Caco-2 (cell line): ENCODE data around the gene MAK. TPM values are rescaled to one million over a fixed set of nuclear protein-coding genes. Genes with fewer than 3 reads are reported as not detected.

Experiments
- BruUV-seq: library from RNA; stranded (reverse); fragments of 400-500 nt; replicated peaks from 2 replicates; lab custom pipeline; 2021; lab: Mats Ljungman, UMichigan
- CTCF ChIA-PET: fragments of 300-600 bp; sonication (Branson Sonifier 250); formaldehyde crosslinking; loops from one replicate; lab custom pipeline; 2022; ENCODE audit warnings: antibody characterized with exemption; lab: Charles Lee
- POLR2A ChIA-PET: fragments of 300-600 bp; sonication (Branson Sonifier 250); formaldehyde crosslinking; loops from one replicate; lab custom pipeline; 2022; ENCODE audit warnings: antibody characterized with exemption; lab: Charles Lee
- DNase-seq, 2 experiments: peaks; one replicate each; pipeline versions ENCODE4 v3.0.0 to v3.0.0-alpha.2; 2020 to 2022
- H3K27me3 ChIP-seq: replicated peaks from 2 replicates; pipeline ENCODE4 v1.6.0; 2011; ENCODE audit warnings: low read length; ENCODE audit not compliant: control insufficient read depth, insufficient read depth
- H3K36me3 ChIP-seq: 2 replicates; pipeline ENCODE4 v1.5.1; 2011; ENCODE audit warnings: low read length; ENCODE audit not compliant: control insufficient read depth, insufficient read depth
- H3K4me1 ChIP-seq: fragments of 250-450 bp; sonication (Bioruptor Pico); 2 replicates; pipeline ENCODE4 v1.5.1; 2020; ENCODE audit warnings: mild to moderate bottlenecking
- H3K4me3 ChIP-seq: 2 replicates; pipeline ENCODE4 v1.5.1; 2011; ENCODE audit warnings: low read depth, mild to moderate bottlenecking, control low read depth, low read length
- H3K9me3 ChIP-seq: fragments of 250-450 bp; sonication (Bioruptor Pico); 2 replicates; pipeline ENCODE4 v1.5.1; 2020; ENCODE audit warnings: mild to moderate bottlenecking, moderate library complexity
- H3K27ac Mint-ChIP-seq: one replicate; pipeline ENCODE4 v1.8.0; 2022; ENCODE audit warnings: mixed read lengths; ENCODE audit not compliant: unreplicated experiment
- H3K27me3 Mint-ChIP-seq: one replicate; pipeline ENCODE4 v1.8.0; 2022; ENCODE audit warnings: mixed read lengths; ENCODE audit not compliant: insufficient read depth, unreplicated experiment
- H3K36me3 Mint-ChIP-seq: one replicate; pipeline ENCODE4 v1.8.0; 2022; ENCODE audit warnings: mild to moderate bottlenecking, mixed read lengths; ENCODE audit not compliant: insufficient read depth, unreplicated experiment
- H3K4me1 Mint-ChIP-seq: one replicate; pipeline ENCODE4 v1.8.0; 2022; ENCODE audit warnings: low read depth, mixed read lengths; ENCODE audit not compliant: unreplicated experiment
- H3K4me3 Mint-ChIP-seq: one replicate; pipeline ENCODE4 v1.8.0; 2022; ENCODE audit warnings: mild to moderate bottlenecking, moderate library complexity, mixed read lengths; ENCODE audit not compliant: unreplicated experiment
- H3K9me3 Mint-ChIP-seq: one replicate; pipeline ENCODE4 v1.8.0; 2022; ENCODE audit warnings: mixed read lengths; ENCODE audit not compliant: unreplicated experiment
- intact Hi-C: fragments of 100-400 bp; cut with micrococcal nuclease; formaldehyde crosslinking; loops from one replicate; pipeline ENCODE4 v1.10.0; 2022; ENCODE audit not compliant: unreplicated experiment
- total RNA-seq: library from RNA; stranded (reverse); gene quantifications from 2 replicates; pipeline ENCODE4 v1.2.3, GENCODE V29; 2022
- TF ChIP-seq, protein P1 (sequence below), 2 experiments: fragments of 200-600 bp in 1 of 2; IDR thresholded peaks; 1 replicate in 1 of 2; 2 replicates in 1 of 2; pipeline versions ENCODE4 v1.5.1 to v1.8.0; 2011 to 2022; ENCODE audit warnings: antibody characterized with exemption in 1 of 2, control low read depth in 1 of 2, inconsistent platforms in 1 of 2, low read depth in 1 of 2, low read length in 1 of 2, mild to moderate bottlenecking in 1 of 2, moderate library complexity in 1 of 2; ENCODE audit not compliant: insufficient read depth in 1 of 2, severe bottlenecking in 1 of 2, unreplicated experiment in 1 of 2

The MAK gene
- total RNA-seq, 1 experiment from 2014 or later, result 0.16 TPM

DNA sequence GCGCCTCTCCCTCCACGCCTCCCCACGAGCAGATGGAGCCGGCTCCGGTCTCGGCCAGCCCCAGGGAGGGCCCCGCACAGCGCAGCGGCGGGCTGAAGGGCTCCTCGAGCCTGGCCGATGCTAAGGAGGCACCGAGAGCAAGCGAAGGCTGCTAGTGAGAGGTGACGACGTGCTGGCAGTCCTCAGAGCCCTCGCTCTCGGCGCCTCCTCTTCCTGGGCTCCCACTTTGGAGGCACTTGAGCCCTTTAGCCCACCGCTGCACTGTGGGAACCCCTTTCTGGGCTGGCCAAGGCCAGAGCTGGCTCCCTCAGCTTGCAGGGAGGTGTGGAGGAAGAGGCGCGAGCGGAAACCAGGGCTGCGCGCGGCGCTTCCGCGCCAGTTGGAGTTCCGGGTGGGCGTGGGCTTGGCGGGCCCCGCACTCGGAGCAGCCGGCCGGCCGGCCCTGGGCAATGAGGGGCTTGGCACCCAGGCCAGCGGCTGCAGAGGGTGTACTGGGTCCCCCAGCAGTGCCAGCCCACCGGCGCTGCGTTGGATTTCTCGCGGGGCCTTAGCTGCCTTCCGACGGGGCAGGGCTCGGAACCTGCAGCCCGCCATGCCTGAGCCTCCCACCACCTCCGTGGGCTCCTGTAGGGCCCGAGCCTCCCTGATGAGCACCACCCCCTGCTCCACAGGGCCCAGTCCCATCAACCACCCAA lies 117.9 kb downstream of the MAK start:
- BruUV-seq, result no TSS peak
- H3K4me1 Mint-ChIP-seq, result peaks cover 12% of the 10 kb centered on the region

GRCh38 chr6:10719964-10720264 lies 118.4 kb downstream of the MAK start:
- Histone ChIP-seq H3K27me3 (no peaks in the 10 kb centered on the region), H3K4me1 (peaks cover 6% of the 10 kb centered on the region), H3K4me3 (no peak overlapping the region), H3K9me3 (0 out of 2 replicates have a peak, but pooled peaks cover 5% of the 10 kb centered on the region), H3K36me3 (no peaks in the 10 kb centered on the region)
- Mint-ChIP-seq H3K4me3 (no peak overlapping the region), H3K4me1 (peaks cover 9% of the 10 kb centered on the region), H3K27ac (no peak overlapping the region), H3K36me3 (peaks cover 12% of the 10 kb centered on the region), H3K27me3 (no peaks in the 10 kb centered on the region), H3K9me3 (no peaks in the 10 kb centered on the region)
- TF ChIP-seq, protein P1, sequence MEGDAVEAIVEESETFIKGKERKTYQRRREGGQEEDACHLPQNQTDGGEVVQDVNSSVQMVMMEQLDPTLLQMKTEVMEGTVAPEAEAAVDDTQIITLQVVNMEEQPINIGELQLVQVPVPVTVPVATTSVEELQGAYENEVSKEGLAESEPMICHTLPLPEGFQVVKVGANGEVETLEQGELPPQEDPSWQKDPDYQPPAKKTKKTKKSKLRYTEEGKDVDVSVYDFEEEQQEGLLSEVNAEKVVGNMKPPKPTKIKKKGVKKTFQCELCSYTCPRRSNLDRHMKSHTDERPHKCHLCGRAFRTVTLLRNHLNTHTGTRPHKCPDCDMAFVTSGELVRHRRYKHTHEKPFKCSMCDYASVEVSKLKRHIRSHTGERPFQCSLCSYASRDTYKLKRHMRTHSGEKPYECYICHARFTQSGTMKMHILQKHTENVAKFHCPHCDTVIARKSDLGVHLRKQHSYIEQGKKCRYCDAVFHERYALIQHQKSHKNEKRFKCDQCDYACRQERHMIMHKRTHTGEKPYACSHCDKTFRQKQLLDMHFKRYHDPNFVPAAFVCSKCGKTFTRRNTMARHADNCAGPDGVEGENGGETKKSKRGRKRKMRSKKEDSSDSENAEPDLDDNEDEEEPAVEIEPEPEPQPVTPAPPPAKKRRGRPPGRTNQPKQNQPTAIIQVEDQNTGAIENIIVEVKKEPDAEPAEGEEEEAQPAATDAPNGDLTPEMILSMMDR (IDR thresholded peaks at IDR 0.05; ENCODE audit: insufficient read depth in 1 of 2, low read depth in 1 of 2, low read length in 1 of 2, severe bottlenecking in 1 of 2, unreplicated experiment in 1 of 2), result no peak
- BruUV-seq, result no TSS peak
- no peak for DNase-seq
- POLR2A ChIA-PET, result no interaction called here
- intact Hi-C loops, result no loop called here
- CTCF ChIA-PET, result no interaction called here

More for the DNA sequence above, 117.9 kb downstream of the MAK start:
- Histone ChIP-seq H3K9me3 (0 out of 2 replicates have a peak, but pooled peaks cover 5% of the 10 kb centered on the region), H3K27me3 (no peaks in the 10 kb centered on the region), H3K4me1 (peaks cover 6% of the 10 kb centered on the region), H3K4me3 (no peak overlapping the region), H3K36me3 (no peaks in the 10 kb centered on the region)
- CTCF ChIA-PET, result no interaction called here
- Mint-ChIP-seq H3K9me3 (no peaks in the 10 kb centered on the region), H3K4me3 (no peak overlapping the region), H3K27ac (no peak overlapping the region), H3K27me3 (no peaks in the 10 kb centered on the region), H3K36me3 (peaks cover 13% of the 10 kb centered on the region)
- DNase-seq, result no peak
- POLR2A ChIA-PET, result no interaction called here
- intact Hi-C loops, result no loop called here
- TF ChIP-seq, protein P1 (IDR thresholded peaks at IDR 0.05; ENCODE audit: insufficient read depth in 1 of 2, low read depth in 1 of 2, low read length in 1 of 2, severe bottlenecking in 1 of 2, unreplicated experiment in 1 of 2), result no peak

DNA sequence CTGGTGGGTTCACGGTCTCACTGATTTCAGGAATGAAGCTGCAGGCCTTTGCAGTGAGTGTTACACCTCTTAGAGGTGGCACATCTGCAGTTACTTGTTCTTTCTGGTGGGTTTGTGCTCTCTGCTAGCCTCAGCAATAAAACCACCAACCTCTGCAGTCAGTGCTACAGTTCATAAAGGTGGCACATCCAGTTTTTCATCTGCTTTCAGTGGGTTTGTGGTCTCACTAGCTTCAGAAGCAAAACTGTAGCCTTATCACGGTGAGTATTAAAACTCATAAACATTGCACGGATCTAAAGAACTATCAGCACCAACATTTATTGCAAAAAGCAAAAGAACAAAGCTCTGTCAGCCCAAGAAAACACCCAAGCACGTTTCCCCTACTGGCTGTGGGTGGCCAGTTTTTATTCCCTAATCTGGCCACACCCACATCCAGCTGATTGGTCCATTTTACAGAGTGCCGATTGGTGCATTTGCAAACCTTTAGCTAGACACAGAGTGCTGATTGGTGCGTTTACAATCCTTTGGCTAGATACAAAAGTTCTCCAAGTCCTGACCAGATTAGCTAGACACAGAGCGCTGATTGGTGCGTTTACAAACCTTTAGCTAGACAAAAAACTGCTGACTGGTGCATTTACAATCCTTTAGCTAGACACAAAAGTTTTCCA lies 118.9 kb downstream of the MAK start:
- no peaks in the 10 kb centered on the region for H3K9me3 Mint-ChIP-seq
- Histone ChIP-seq H3K36me3 (no peaks in the 10 kb centered on the region), H3K4me3 (no peak overlapping the region), H3K9me3 (0 out of 2 replicates have a peak, but pooled peaks cover 5% of the 10 kb centered on the region), H3K4me1 (peaks cover 6% of the 10 kb centered on the region), H3K27me3 (no peaks in the 10 kb centered on the region)
- no TSS peak for BruUV-seq
- CTCF ChIA-PET, result no interaction called here
- peaks cover 12% of the 10 kb centered on the region for H3K36me3 Mint-ChIP-seq
- H3K27me3 Mint-ChIP-seq, result no peaks in the 10 kb centered on the region
- no peak overlapping the region for H3K27ac Mint-ChIP-seq
- POLR2A ChIA-PET, result no interaction called here
- no peak overlapping the region for H3K4me3 Mint-ChIP-seq
- intact Hi-C loops, result no loop called here
- TF ChIP-seq, protein P1 (IDR thresholded peaks at IDR 0.05; ENCODE audit: insufficient read depth in 1 of 2, low read depth in 1 of 2, low read length in 1 of 2, severe bottlenecking in 1 of 2, unreplicated experiment in 1 of 2), result no peak
- peaks cover 9% of the 10 kb centered on the region for H3K4me1 Mint-ChIP-seq
- DNase-seq, result no peak
